Neural cell (in vitro differentiated cells): ENCODE results near the gene CD6. TPM values are rescaled to one million over a fixed set of nuclear protein-coding genes. Genes with fewer than 3 reads are reported as not detected.

Source experiments
- H2AFZ ChIP-seq: fragments of 200-600, 300-800 bp; sonication (generic), shearing (Covaris generic); 2 replicates; pipeline ENCODE4 v1.6.0; 2014; ENCODE audit warnings: low read depth, mild to moderate bottlenecking, antibody characterized with exemption, low read length, moderate library complexity
- H3F3A ChIP-seq: fragments of 200-600 bp; shearing (Covaris generic); 2 replicates; pipeline ENCODE4 v1.6.1; 2016; ENCODE audit warnings: mild to moderate bottlenecking, moderate library complexity, mixed read lengths, antibody characterized with exemption, low read length; ENCODE audit not compliant: insufficient read depth, poor library complexity, severe bottlenecking
- H3K27ac ChIP-seq: fragments of 200-600, 300-800 bp; sonication (generic), shearing (Covaris generic); 2 replicates; pipeline ENCODE4 v1.5.1; 2014; ENCODE audit warnings: mild to moderate bottlenecking, low read length, moderate library complexity
- H3K27me3 ChIP-seq: fragments of 300-800, 200-600 bp; sonication (generic), shearing (Covaris generic); 2 replicates; pipeline ENCODE4 v1.6.0; 2014; ENCODE audit warnings: mild to moderate bottlenecking, low read depth, low read length, moderate library complexity; ENCODE audit not compliant: insufficient read depth
- H3K36me3 ChIP-seq: fragments of 300-800, 200-600 bp; sonication (generic), shearing (Covaris generic); 2 replicates; pipeline ENCODE4 v1.5.1; 2014; ENCODE audit warnings: mild to moderate bottlenecking, antibody characterized with exemption, low read length, moderate library complexity; ENCODE audit not compliant: insufficient read depth
- H3K4me2 ChIP-seq: fragments of 300-800, 200-600 bp; sonication (generic), shearing (Covaris generic); 2 replicates; pipeline ENCODE4 v1.6.0; 2014; ENCODE audit warnings: mild to moderate bottlenecking, low read length
- H3K4me3 ChIP-seq: fragments of 300-800, 200-600 bp; sonication (generic), shearing (Covaris generic); 2 replicates; pipeline ENCODE4 v1.5.1; 2014; ENCODE audit warnings: mild to moderate bottlenecking, low read length, moderate library complexity
- H3K79me2 ChIP-seq: fragments of 200-600 bp; shearing (Covaris generic); replicated peaks from 2 replicates; pipeline ENCODE4 v1.6.0; 2014; ENCODE audit warnings: mild to moderate bottlenecking, low read length, moderate library complexity; ENCODE audit not compliant: insufficient read depth
- H3K9ac ChIP-seq: fragments of 300-800, 200-600 bp; sonication (generic), shearing (Covaris generic); 2 replicates; pipeline ENCODE4 v1.6.1; 2016; ENCODE audit warnings: mild to moderate bottlenecking, low read length, mixed read lengths
- H3K9me2 ChIP-seq: fragments of 200-600 bp; shearing (Covaris generic); 2 replicates; pipeline ENCODE4 v1.6.1; 2016; ENCODE audit warnings: mild to moderate bottlenecking, low read length, mixed read lengths; ENCODE audit not compliant: insufficient read depth
- H3K9me3 ChIP-seq: fragments of 200-600, 300-800 bp; sonication (generic), shearing (Covaris generic); 2 replicates; pipeline ENCODE4 v1.6.1; 2016; ENCODE audit warnings: mild to moderate bottlenecking, mixed run types, low read length, moderate library complexity, mixed read lengths
- H4K20me1 ChIP-seq: fragments of 200-600 bp; shearing (Covaris generic); 2 replicates; pipeline ENCODE4 v1.6.1; 2016; ENCODE audit warnings: mild to moderate bottlenecking, mixed run types; ENCODE audit not compliant: insufficient read depth
- CTCF ChIP-seq: fragments of 450-650 bp; IDR thresholded peaks from 2 replicates; pipeline ENCODE4 v1.5.1; 2014; ENCODE audit warnings: antibody characterized with exemption, mild to moderate bottlenecking, moderate library complexity; ENCODE audit not compliant: poor library complexity, severe bottlenecking
- EP300 ChIP-seq: fragments of 450-650 bp; conservative IDR thresholded peaks from 2 replicates; pipeline ENCODE4 v1.6.1; 2014; ENCODE audit warnings: antibody characterized with exemption, mild to moderate bottlenecking, moderate library complexity; ENCODE audit not compliant: poor library complexity, severe bottlenecking
- EZH2 ChIP-seq: fragments of 200-600, 300-800 bp; shearing (Covaris generic), sonication (generic); IDR thresholded peaks from 2 replicates; pipeline ENCODE4 v1.6.1; 2014; ENCODE audit warnings: antibody characterized with exemption, low read length, borderline replicate concordance, mild to moderate bottlenecking; ENCODE audit not compliant: insufficient read depth, poor library complexity, severe bottlenecking
- MXI1 ChIP-seq: fragments of 450-650 bp; conservative IDR thresholded peaks from 2 replicates; pipeline ENCODE4 v1.6.1; 2014; ENCODE audit warnings: antibody characterized with exemption, mild to moderate bottlenecking; ENCODE audit not compliant: poor library complexity, severe bottlenecking
- POLR2AphosphoS5 ChIP-seq: IDR thresholded peaks from 2 replicates; pipeline ENCODE4 v1.6.1; 2012
- RAD21 ChIP-seq: fragments of 450-650 bp; conservative IDR thresholded peaks from 2 replicates; pipeline ENCODE4 v1.6.1; 2014; ENCODE audit warnings: antibody characterized with exemption, mild to moderate bottlenecking, moderate library complexity
- REST ChIP-seq: IDR thresholded peaks from 2 replicates; pipeline ENCODE4 v1.6.1; 2012; ENCODE audit warnings: borderline replicate concordance
- SMC3 ChIP-seq: fragments of 450-650 bp; conservative IDR thresholded peaks from 2 replicates; pipeline ENCODE4 v1.6.1; 2014; ENCODE audit warnings: antibody characterized with exemption, mild to moderate bottlenecking, moderate library complexity; ENCODE audit not compliant: poor library complexity
- TAF1 ChIP-seq: IDR thresholded peaks from 2 replicates; pipeline ENCODE4 v1.6.1; 2012; ENCODE audit warnings: low read depth
- polyA plus RNA-seq: library from polyadenylated mRNA; depleted of rRNA; stranded (reverse); fragments of >200 nt; gene quantifications from 2 replicates; pipeline ENCODE4 v1.2.3, GENCODE V29; 2014

The CD6 gene
- polyA plus RNA-seq, 1 donor from 2014 or later, result not detected

GRCh38 chr11:61011950-61012736, 40.7 kb downstream of the CD6 start:
- Histone ChIP-seq H3K9me2 (no peaks in the 10 kb centered on the region), H3K4me3 (no peak overlapping the region), H3K4me2 (no peak overlapping the region), H3K27ac (no peak overlapping the region), H4K20me1 (no peaks in the 10 kb centered on the region), H2AFZ (no peak overlapping the region), H3K36me3 (no peaks in the 10 kb centered on the region), H3K27me3 (peaks cover 21% of the 10 kb centered on the region), H3K9me3 (no peaks in the 10 kb centered on the region), H3K79me2 (no peaks in the 10 kb centered on the region), H3K9ac (no peak overlapping the region), H3F3A (no peaks in the 10 kb centered on the region)
- TF ChIP-seq TAF1 (no peak), POLR2AphosphoS5 (no peak), SMC3 (no peak), CTCF (no peak), EZH2 (no peak)

- Histone ChIP-seq H2AFZ (no peak overlapping the region), H3K4me3 (no peak overlapping the region), H3K4me2 (no peak overlapping the region), H3K9me2 (no peaks in the 10 kb centered on the region), H3K9ac (no peak overlapping the region), H4K20me1 (no peaks in the 10 kb centered on the region), H3K27ac (no peak overlapping the region), H3K79me2 (no peaks in the 10 kb centered on the region), H3K9me3 (no peaks in the 10 kb centered on the region), H3F3A (no peaks in the 10 kb centered on the region), H3K27me3 (peaks cover 16% of the 10 kb centered on the region), H3K36me3 (no peaks in the 10 kb centered on the region)
- TF ChIP-seq CTCF (no peak), RAD21 (no peak), MXI1 (no peak), REST (no peak), EP300 (no peak), SMC3 (no peak), POLR2AphosphoS5 (no peak), EZH2 (no peak), TAF1 (no peak)
Observed at GRCh38 chr11:61012737-61013215, 41.3 kb downstream of the CD6 start.
